Right lobe of liver (tissue), 6 donors: ENCODE measurements around the gene EHD4. TPM values are rescaled to one million over a fixed set of nuclear protein-coding genes. Genes with fewer than 3 reads are reported as not detected.
A peak's percentile ranks its signal among the peaks of the same experiment; 100 is the strongest.

ENCODE experiments used
- ATAC-seq, 4 donors: fragments of 200-7000 bp; cut with Tn5 transposase; one replicate each; pipeline ENCODE4 v1.9.1; 2020; ENCODE audit warnings: mild to moderate bottlenecking in 4 of 4, moderate library complexity in 4 of 4
- DNase-seq, 3 donors: peaks; one replicate each; pipeline ENCODE4 v3.0.0-alpha.2; 2020
- H3K27ac ChIP-seq, 3 donors: fragments of 200-600 bp; one replicate each; pipeline ENCODE4 v1.8.0; 2022
- H3K27me3 ChIP-seq, 2 donors: fragments of 200-600 bp; one replicate each; pipeline ENCODE4 v1.8.0; 2022
- H3K36me3 ChIP-seq, 4 donors: fragments of 200-600 bp; sonication (generic) in 1 of 4; one replicate each; pipeline versions ENCODE4 v1.5.1 to v1.8.0; 2017 to 2022; ENCODE audit warnings: control low read depth in 1 of 4
- H3K4me1 ChIP-seq, 4 donors: fragments of 200-600 bp; sonication (generic) in 1 of 4; one replicate each; pipeline versions ENCODE4 v1.5.1 to v1.8.0; 2017 to 2022; ENCODE audit warnings: control low read depth in 1 of 4
- H3K4me3 ChIP-seq, 3 donors: fragments of 200-600 bp; one replicate each; pipeline ENCODE4 v1.8.0; 2022
- H3K9me3 ChIP-seq, 4 donors: fragments of 200-600 bp; sonication (generic) in 1 of 4; one replicate each; pipeline versions ENCODE4 v1.5.1 to v1.8.0; 2017 to 2022; ENCODE audit warnings: control low read depth in 1 of 4
- CTCF ChIP-seq, 4 donors: fragments of 200-600 bp in 3 of 4; fragments of 450-650 bp in 1 of 4; IDR thresholded peaks; one replicate each; pipeline versions ENCODE4 v1.5.1 to v1.8.0; 2016 to 2022; ENCODE audit warnings: antibody characterized with exemption in 4 of 4, mild to moderate bottlenecking in 2 of 4
- POLR2A ChIP-seq: fragments of 450-650 bp; IDR thresholded peaks from one replicate; pipeline ENCODE4 v1.6.1; 2017; ENCODE audit warnings: antibody characterized with exemption, mild to moderate bottlenecking
- WGBS: methylation state at CpG from one replicate; pipeline ENCODE4 v1.1.6; 2018; ENCODE audit warnings: low coverage, low lambda C conversion rate; ENCODE audit not compliant: insufficient coverage; ENCODE audit errors: missing lambda C conversion rate; 5-methylcytosine and 5-hydroxymethylcytosine counted together
- intact Hi-C, 2 donors: fragments of 100-400 bp; cut with DNase I; formaldehyde crosslinking; loops; one replicate each; pipeline versions ENCODE4 v1.11.2 to v1.14.1; 2022
- total RNA-seq, 6 experiments: library from RNA; depleted of rRNA in 2 of 6; stranded (reverse); fragments of >200 nt in 2 of 6; fragmentation: NEBNext Ultra II Directional in 3 of 6; extraction: Animal tissue kit (Norgen Biotek cat#: 25700) in 3 of 6; gene quantifications; one replicate each; pipeline versions ENCODE4 v1.1.0 to v1.2.4, GENCODE V29; 2016 to 2023
- donor health status: DM: no; HTN: yes; CAD: no.
- donor health status: DM: no; HTN: no; CAD: no.
- donor health status: DM: no; HTN: no; CAD: no.
- donor health status: DM: no; HTN: yes; CAD: no.
- donor health status: DM: no; HTN: yes; CAD: no.

Gene EHD4
- total RNA-seq, 6 experiments from 2014 or later: 4.7 to 21.5 (median 11.1) TPM

- TF ChIP-seq POLR2A: no peak
- TF ChIP-seq CTCF (IDR thresholded peaks at IDR 0.05): no peak
- Histone ChIP-seq H3K4me1 (peaks cover 0 to 23% (median 2%) of the 10 kb centered on the region in 4 donors), H3K27ac (no peak overlapping the region), H3K4me3 (no peak overlapping the region), H3K9me3 (no peaks in the 10 kb centered on the region), H3K36me3 (peaks cover 2 to 9% (median 5%) of the 10 kb centered on the region in 4 donors), H3K27me3 (no peaks in the 10 kb centered on the region)
- 96% methylated on average over 3 of the region's 6 CpGs for WGBS
- intact Hi-C loops: no loop called here
- DNase-seq: peak in 1 of 3 donors; percentile 20
- ATAC-seq: no peak
Observed at GRCh38 chr15:41896566-41896965, 75.8 kb downstream of the EHD4 start.

GRCh38 chr15:41895957-41896356 is 76.4 kb downstream of the EHD4 start:
- WGBS: 90% methylated on average over 1 of the region's 1 CpG
- Histone ChIP-seq H3K4me1 (peaks cover 0 to 23% (median 2%) of the 10 kb centered on the region in 4 donors), H3K36me3 (peaks cover 2 to 7% (median 5%) of the 10 kb centered on the region in 4 donors), H3K27me3 (no peaks in the 10 kb centered on the region), H3K27ac (no peak overlapping the region), H3K9me3 (no peaks in the 10 kb centered on the region), H3K4me3 (no peak overlapping the region)
- no peak for DNase-seq
- TF ChIP-seq POLR2A: no peak
- TF ChIP-seq CTCF (IDR thresholded peaks at IDR 0.05): no peak
- no peak for ATAC-seq
- intact Hi-C loops: no loop called here

GRCh38 chr15:41895491-41895890 is 76.9 kb downstream of the EHD4 start:
- Histone ChIP-seq H3K27ac (no peak overlapping the region), H3K4me1 (peaks cover 0 to 23% (median 2%) of the 10 kb centered on the region in 4 donors), H3K36me3 (peaks cover under 1 to 4% (median 2%) of the 10 kb centered on the region in 4 donors), H3K9me3 (no peaks in the 10 kb centered on the region), H3K4me3 (no peak overlapping the region), H3K27me3 (no peaks in the 10 kb centered on the region)
- DNase-seq: peak in 1 of 3 donors; percentile 25
- intact Hi-C loops: no loop called here
- 98% methylated on average over 8 of the region's 11 CpGs for WGBS
- no peak for TF ChIP-seq POLR2A
- no peak for ATAC-seq

GRCh38 chr15:41894791-41895463 is 77.4 kb downstream of the EHD4 start:
- peak in 2 of 3 donors; percentile 67 to 72 for DNase-seq
- H3K27me3 ChIP-seq: no peaks in the 10 kb centered on the region
- H3K27ac ChIP-seq: no peak overlapping the region
- TF ChIP-seq POLR2A (no peak), CTCF (IDR thresholded peaks at IDR 0.05) (no peak)
- 31% methylated on average over 9 of the region's 24 CpGs for WGBS
- H3K4me1 ChIP-seq: peaks cover 0 to 23% (median 2%) of the 10 kb centered on the region in 4 donors
- intact Hi-C loops: no loop called here
- H3K4me3 ChIP-seq: no peak overlapping the region
- peak; percentile 56 to 69 (median 60) for ATAC-seq
- no peaks in the 10 kb centered on the region for H3K9me3 ChIP-seq
- no peaks in the 10 kb centered on the region for H3K36me3 ChIP-seq

GRCh38 chr15:41894251-41894790 is 78.0 kb downstream of the EHD4 start:
- Histone ChIP-seq H3K27me3 (no peaks in the 10 kb centered on the region), H3K4me1 (peaks cover 0 to 23% (median 2%) of the 10 kb centered on the region in 4 donors), H3K27ac (no peak overlapping the region), H3K4me3 (no peak overlapping the region), H3K9me3 (no peaks in the 10 kb centered on the region), H3K36me3 (no peaks in the 10 kb centered on the region)
- intact Hi-C loops: no loop called here
- no peak for DNase-seq
- 60% methylated on average over 1 of the region's 17 CpGs for WGBS
- TF ChIP-seq POLR2A (no peak), CTCF (IDR thresholded peaks at IDR 0.05) (no peak)
- no peak for ATAC-seq
